IMR-90 (cell line): Measurements from ENCODE around the gene RAB36. TPM values are rescaled to one million over a fixed set of nuclear protein-coding genes. Genes with fewer than 3 reads are reported as not detected.

Source experiments
- ATAC-seq: fragments of 200-7000 bp; cut with Tn5 transposase; 2 replicates; pipeline ENCODE4 v1.9.1; 2020; ENCODE audit warnings: low read depth, mild to moderate bottlenecking, moderate library complexity
- BruUV-seq: library from RNA; stranded (reverse); fragments of 400-500 nt; replicated peaks from 2 replicates; lab custom pipeline; 2021; lab: Mats Ljungman, UMichigan
- CTCF ChIA-PET: fragments of 300-600 bp; formaldehyde crosslinking; extraction: SDS; loops from one replicate; lab custom pipeline; 2021; ENCODE audit warnings: antibody characterized with exemption; lab: Yijun Ruan, JAX
- POLR2A ChIA-PET: fragments of 300-600 bp; sonication (Branson Sonifier 250); formaldehyde crosslinking; loops from one replicate; lab custom pipeline; 2022; ENCODE audit warnings: antibody characterized with exemption; ENCODE audit not compliant: unreplicated experiment; lab: Charles Lee
- DNase-seq: peaks from one replicate; pipeline ENCODE4 v3.0.0; 2013
- H2AFZ ChIP-seq: replicated peaks from 2 replicates; pipeline ENCODE3; 2013; ENCODE audit warnings: low read length, mild to moderate bottlenecking; ENCODE audit not compliant: poor library complexity
- H2AK5ac ChIP-seq: 2 replicates; pipeline ENCODE4 v1.6.1; 2013; ENCODE audit warnings: low read depth, low read length, inconsistent platforms
- H2AK9ac ChIP-seq: replicated peaks from 2 replicates; pipeline ENCODE3; 2013; ENCODE audit warnings: mild to moderate bottlenecking, low read depth, low read length, moderate library complexity; ENCODE audit not compliant: poor library complexity
- H2BK120ac ChIP-seq: 2 replicates; pipeline ENCODE4 v1.6.1; 2013; ENCODE audit warnings: low read depth, low read length, inconsistent platforms
- H2BK15ac ChIP-seq: 3 replicates; pipeline ENCODE4 v1.6.1; 2013; ENCODE audit warnings: low read depth, low read length, inconsistent platforms
- H2BK20ac ChIP-seq: 2 replicates; pipeline ENCODE4 v1.6.1; 2013; ENCODE audit warnings: low read depth, mild to moderate bottlenecking, inconsistent platforms, low read length, moderate library complexity
- H2BK5ac ChIP-seq: 2 replicates; pipeline ENCODE4 v1.6.1; 2013; ENCODE audit warnings: mild to moderate bottlenecking, low read depth, low read length, inconsistent platforms; ENCODE audit not compliant: poor library complexity, severe bottlenecking
- H3K14ac ChIP-seq: replicated peaks from 2 replicates; pipeline ENCODE4 v1.6.1; 2013; ENCODE audit warnings: low read depth, low read length, inconsistent platforms
- H3K18ac ChIP-seq: 2 replicates; pipeline ENCODE4 v1.6.1; 2013; ENCODE audit warnings: low read depth, low read length, control low read depth
- H3K23ac ChIP-seq: 2 replicates; pipeline ENCODE4 v1.6.1; 2013; ENCODE audit warnings: low read depth, low read length, inconsistent platforms
- H3K27ac ChIP-seq: 2 replicates; pipeline ENCODE4 v1.5.1; 2013; ENCODE audit warnings: mild to moderate bottlenecking, control low read depth, low read length; ENCODE audit not compliant: insufficient read depth
- H3K27me3 ChIP-seq: 2 replicates; pipeline ENCODE4 v1.6.1; 2013; ENCODE audit warnings: low read length; ENCODE audit not compliant: control insufficient read depth, insufficient read depth
- H3K36me3 ChIP-seq: 2 replicates; pipeline ENCODE4 v1.6.1; 2013; ENCODE audit warnings: low read length, mixed read lengths; ENCODE audit not compliant: control insufficient read depth, insufficient read depth
- H3K4ac ChIP-seq: 2 replicates; pipeline ENCODE4 v1.6.1; 2013; ENCODE audit warnings: low read depth, low read length, inconsistent platforms
- H3K4me1 ChIP-seq: 2 replicates; pipeline ENCODE4 v1.6.1; 2013; ENCODE audit warnings: low read length, mixed read lengths; ENCODE audit not compliant: control insufficient read depth, insufficient read depth
- H3K4me2 ChIP-seq: 2 replicates; pipeline ENCODE4 v1.6.1; 2013; ENCODE audit warnings: low read depth, mild to moderate bottlenecking, control low read depth, low read length, moderate library complexity
- H3K4me3 ChIP-seq: 2 replicates; pipeline ENCODE4 v1.5.1; 2013; ENCODE audit warnings: low read depth, mild to moderate bottlenecking, control low read depth, low read length, moderate library complexity; ENCODE audit not compliant: insufficient read depth
- H3K56ac ChIP-seq: 2 replicates; pipeline ENCODE4 v1.6.1; 2013; ENCODE audit warnings: low read length, inconsistent platforms; ENCODE audit not compliant: insufficient read depth; ENCODE audit errors: extremely low read depth
- H3K79me1 ChIP-seq, 2 experiments: 2 replicates each; pipeline ENCODE4 v1.6.1; 2013; ENCODE audit warnings: low read length in 2 of 2, inconsistent platforms in 1 of 2, low read depth in 1 of 2
- H3K9ac ChIP-seq: 2 replicates; pipeline ENCODE4 v1.6.1; 2013; ENCODE audit warnings: low read depth, low read length, control low read depth
- H3K9me1 ChIP-seq: 2 replicates; pipeline ENCODE4 v1.6.1; 2013; ENCODE audit warnings: low read length, inconsistent platforms; ENCODE audit not compliant: insufficient read depth
- H3K9me3 ChIP-seq: 2 replicates; pipeline ENCODE4 v1.6.1; 2013; ENCODE audit warnings: low read length; ENCODE audit not compliant: control insufficient read depth, insufficient read depth
- H4K20me1 ChIP-seq: 2 replicates; pipeline ENCODE4 v1.6.1; 2013; ENCODE audit warnings: low read length, inconsistent platforms; ENCODE audit not compliant: insufficient read depth
- H4K5ac ChIP-seq: 2 replicates; pipeline ENCODE4 v1.6.1; 2013; ENCODE audit warnings: mild to moderate bottlenecking, low read depth, low read length, control low read depth
- H4K8ac ChIP-seq, 2 experiments: 2 replicates each; pipeline ENCODE4 v1.6.1; 2013; ENCODE audit warnings: low read depth in 2 of 2, low read length in 2 of 2, control low read depth in 1 of 2, inconsistent platforms in 1 of 2
- H4K91ac ChIP-seq: 2 replicates; pipeline ENCODE4 v1.6.1; 2013; ENCODE audit warnings: low read depth, low read length, inconsistent platforms; ENCODE audit not compliant: insufficient read depth
- BHLHE40 ChIP-seq: fragments of 150-350 bp; IDR thresholded peaks from 2 replicates; pipeline ENCODE4 v1.6.1; 2016; ENCODE audit warnings: mild to moderate bottlenecking, low read depth, low read length
- CEBPB ChIP-seq: IDR thresholded peaks from 2 replicates; pipeline ENCODE4 v1.6.1; 2012; ENCODE audit warnings: low read depth, low read length, improper control_type of control experiment
- CHD1 ChIP-seq: IDR thresholded peaks from 2 replicates; pipeline ENCODE4 v1.6.1; 2012; ENCODE audit warnings: low read depth, low read length, improper control_type of control experiment
- ELK1 ChIP-seq: fragments of 150-350 bp; IDR thresholded peaks from 2 replicates; pipeline ENCODE4 v1.6.1; 2016; ENCODE audit warnings: low read depth, mild to moderate bottlenecking, low read length, moderate library complexity, borderline replicate concordance
- FOS ChIP-seq: fragments of 150-350 bp; IDR thresholded peaks from 2 replicates; pipeline ENCODE4 v1.6.1; 2016; ENCODE audit warnings: low read depth, low read length
- MAFK ChIP-seq: IDR thresholded peaks from 2 replicates; pipeline ENCODE4 v1.6.1; 2012; ENCODE audit warnings: low read depth, low read length, improper control_type of control experiment
- MAZ ChIP-seq: IDR thresholded peaks from 2 replicates; pipeline ENCODE4 v1.6.1; 2012; ENCODE audit warnings: low read depth, mild to moderate bottlenecking, low read length, improper control_type of control experiment, moderate library complexity, borderline replicate concordance
- MXI1 ChIP-seq: IDR thresholded peaks from 2 replicates; pipeline ENCODE4 v1.6.1; 2012; ENCODE audit warnings: low read depth, mild to moderate bottlenecking, low read length, moderate library complexity, borderline replicate concordance
- NFE2L2 ChIP-seq: fragments of 150-350 bp; IDR thresholded peaks from 2 replicates; pipeline ENCODE4 v1.6.1; 2016; ENCODE audit warnings: low read depth, mild to moderate bottlenecking, low read length
- POLR2A ChIP-seq: IDR thresholded peaks from 2 replicates; pipeline ENCODE4 v1.6.1; 2012; ENCODE audit warnings: mild to moderate bottlenecking, low read depth, low read length
- RAD21 ChIP-seq: IDR thresholded peaks from 2 replicates; pipeline ENCODE4 v1.6.1; 2012; ENCODE audit warnings: low read length, improper control_type of control experiment
- RCOR1 ChIP-seq: IDR thresholded peaks from 2 replicates; pipeline ENCODE4 v1.6.1; 2012; ENCODE audit warnings: mild to moderate bottlenecking, low read length, improper control_type of control experiment; ENCODE audit not compliant: insufficient replicate concordance
- RFX5 ChIP-seq: IDR thresholded peaks from 2 replicates; pipeline ENCODE4 v1.8.0; 2012; ENCODE audit warnings: low read depth, mild to moderate bottlenecking, low read length, moderate library complexity
- SMC3 ChIP-seq: fragments of 150-350 bp; IDR thresholded peaks from 2 replicates; pipeline ENCODE4 v1.6.1; 2016; ENCODE audit warnings: low read depth, mild to moderate bottlenecking, antibody characterized with exemption, low read length, moderate library complexity
- WGBS, 2 experiments: methylation state at CpG; one replicate each; pipeline versions ENCODE4 v1.1.5 to v1.1.7; 2013; ENCODE audit warnings: missing lambda C conversion rate in 2 of 2; ENCODE audit not compliant: insufficient read length in 1 of 2; ENCODE audit errors: extremely low coverage in 2 of 2; 5-methylcytosine and 5-hydroxymethylcytosine counted together
- dilution Hi-C: fragments of 300-500 bp; cut with HindIII; formaldehyde crosslinking; loops from one replicate; pipeline ENCODE4 v1.14.3; 2018; ENCODE audit warnings: low sequenced_read_pairs; ENCODE audit not compliant: unreplicated experiment
- in situ Hi-C: fragments of 300-500 bp; cut with MboI; formaldehyde crosslinking; loops from 3 replicates; pipeline ENCODE4 v1.14.3; 2019; ENCODE audit warnings: low sequenced_read_pairs, inconsistent platforms, mixed read lengths
- intact Hi-C: fragments of 100-400 bp; cut with micrococcal nuclease; formaldehyde crosslinking; loops from 2 replicates; pipeline ENCODE4 v1.10.0; 2022
- polyA plus RNA-seq, 3 experiments: library from polyadenylated mRNA; depleted of rRNA; stranded (reverse); fragments of >200 nt; gene quantifications; 2 replicates each; pipeline ENCODE4 v1.2.3, GENCODE V29; 2012; ENCODE audit warnings: low replicate concordance in 1 of 3
- total RNA-seq: library from RNA; depleted of rRNA; stranded (reverse); fragments of >200 nt; gene quantifications from 2 replicates; pipeline ENCODE4 v1.2.3, GENCODE V29; 2012
- TF ChIP-seq, protein P1 (sequence below): fragments of 150-350 bp; IDR thresholded peaks from 2 replicates; pipeline ENCODE4 v1.6.1; 2017; ENCODE audit warnings: mild to moderate bottlenecking, antibody characterized with exemption, low read length, low read depth
- TF ChIP-seq, protein P2 (sequence below): conservative IDR thresholded peaks from 2 replicates; pipeline ENCODE4 v1.5.1; 2012; ENCODE audit warnings: mild to moderate bottlenecking, low read depth, low read length, improper control_type of control experiment

The RAB36 gene
- total and polyA plus RNA-seq, 2 of the 4 experiments (the other 2 are of a cell fraction), result 3.6 to 4.0 TPM

DNA sequence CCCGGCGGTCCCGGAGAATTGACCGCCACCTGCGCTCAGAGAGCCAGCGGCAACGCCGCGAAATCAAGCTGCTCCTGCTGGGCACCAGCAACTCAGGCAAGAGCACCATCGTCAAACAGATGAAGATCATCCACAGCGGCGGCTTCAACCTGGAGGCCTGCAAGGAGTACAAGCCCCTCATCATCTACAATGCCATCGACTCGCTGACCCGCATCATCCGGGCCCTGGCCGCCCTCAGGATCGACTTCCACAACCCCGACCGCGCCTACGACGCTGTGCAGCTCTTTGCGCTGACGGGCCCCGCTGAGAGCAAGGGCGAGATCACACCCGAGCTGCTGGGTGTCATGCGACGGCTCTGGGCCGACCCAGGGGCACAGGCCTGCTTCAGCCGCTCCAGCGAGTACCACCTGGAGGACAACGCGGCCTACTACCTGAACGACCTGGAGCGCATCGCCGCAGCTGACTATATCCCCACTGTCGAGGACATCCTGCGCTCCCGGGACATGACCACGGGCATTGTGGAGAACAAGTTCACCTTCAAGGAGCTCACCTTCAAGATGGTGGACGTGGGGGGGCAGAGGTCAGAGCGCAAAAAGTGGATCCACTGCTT is 49.4 kb upstream of the RAB36 start:
- H3K4ac ChIP-seq, result no peak overlapping the region
- H4K5ac ChIP-seq, result no peak overlapping the region
- H3K9me1 ChIP-seq, result no peaks in the 10 kb centered on the region
- H2AK5ac ChIP-seq, result no peak overlapping the region
- H3K4me2 ChIP-seq, result no peak overlapping the region
- H3K36me3 ChIP-seq, result no peaks in the 10 kb centered on the region
- no peak overlapping the region for H3K18ac ChIP-seq
- intact Hi-C loops, result no loop called here
- H3K27ac ChIP-seq, result no peak overlapping the region
- dilution Hi-C loops, result no loop called here
- no peak overlapping the region for H2BK15ac ChIP-seq
- no peak overlapping the region for H4K91ac ChIP-seq
- H3K9ac ChIP-seq, result no peak overlapping the region
- H2AFZ ChIP-seq, result no peak overlapping the region
- no peak overlapping the region for H2BK120ac ChIP-seq
- H3K4me3 ChIP-seq, result no peak overlapping the region
- no peaks in the 10 kb centered on the region for H3K9me3 ChIP-seq
- no TSS peak for BruUV-seq
- H2BK20ac ChIP-seq, result no peak overlapping the region
- H4K8ac ChIP-seq, result no peak overlapping the region
- no peaks in the 10 kb centered on the region; the same call in 1 of the 2 replicates for H4K20me1 ChIP-seq
- H3K4me1 ChIP-seq, result no peaks in the 10 kb centered on the region
- H2AK9ac ChIP-seq, result no peak overlapping the region
- no peak overlapping the region for H2BK5ac ChIP-seq
- H3K27me3 ChIP-seq, result no peaks in the 10 kb centered on the region; the same call in 1 of the 2 replicates
- H3K14ac ChIP-seq, result no peak overlapping the region
- H3K23ac ChIP-seq, result no peak overlapping the region
- ChIA-PET POLR2A (no interaction called here), CTCF (no interaction called here)
- H3K56ac ChIP-seq, result no peak overlapping the region
- WGBS, 2 experiments, result 92% methylated on average over 16 of the region's 45 CpGs; no CpG with 5 or more reads in 1 of the 2 experiments
- DNase-seq (no peak), ATAC-seq (no peak)
- TF ChIP-seq, protein P1, sequence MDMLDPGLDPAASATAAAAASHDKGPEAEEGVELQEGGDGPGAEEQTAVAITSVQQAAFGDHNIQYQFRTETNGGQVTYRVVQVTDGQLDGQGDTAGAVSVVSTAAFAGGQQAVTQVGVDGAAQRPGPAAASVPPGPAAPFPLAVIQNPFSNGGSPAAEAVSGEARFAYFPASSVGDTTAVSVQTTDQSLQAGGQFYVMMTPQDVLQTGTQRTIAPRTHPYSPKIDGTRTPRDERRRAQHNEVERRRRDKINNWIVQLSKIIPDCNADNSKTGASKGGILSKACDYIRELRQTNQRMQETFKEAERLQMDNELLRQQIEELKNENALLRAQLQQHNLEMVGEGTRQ, result no peak
- TF ChIP-seq SMC3, result no peak
- no peak for TF ChIP-seq RAD21
- no peak for TF ChIP-seq CEBPB
- TF ChIP-seq BHLHE40, result no peak
- no peak for TF ChIP-seq CHD1
- TF ChIP-seq, protein P2, sequence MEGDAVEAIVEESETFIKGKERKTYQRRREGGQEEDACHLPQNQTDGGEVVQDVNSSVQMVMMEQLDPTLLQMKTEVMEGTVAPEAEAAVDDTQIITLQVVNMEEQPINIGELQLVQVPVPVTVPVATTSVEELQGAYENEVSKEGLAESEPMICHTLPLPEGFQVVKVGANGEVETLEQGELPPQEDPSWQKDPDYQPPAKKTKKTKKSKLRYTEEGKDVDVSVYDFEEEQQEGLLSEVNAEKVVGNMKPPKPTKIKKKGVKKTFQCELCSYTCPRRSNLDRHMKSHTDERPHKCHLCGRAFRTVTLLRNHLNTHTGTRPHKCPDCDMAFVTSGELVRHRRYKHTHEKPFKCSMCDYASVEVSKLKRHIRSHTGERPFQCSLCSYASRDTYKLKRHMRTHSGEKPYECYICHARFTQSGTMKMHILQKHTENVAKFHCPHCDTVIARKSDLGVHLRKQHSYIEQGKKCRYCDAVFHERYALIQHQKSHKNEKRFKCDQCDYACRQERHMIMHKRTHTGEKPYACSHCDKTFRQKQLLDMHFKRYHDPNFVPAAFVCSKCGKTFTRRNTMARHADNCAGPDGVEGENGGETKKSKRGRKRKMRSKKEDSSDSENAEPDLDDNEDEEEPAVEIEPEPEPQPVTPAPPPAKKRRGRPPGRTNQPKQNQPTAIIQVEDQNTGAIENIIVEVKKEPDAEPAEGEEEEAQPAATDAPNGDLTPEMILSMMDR, result no peak
- TF ChIP-seq MAFK, result no peak
- no peak for TF ChIP-seq MAZ
- TF ChIP-seq FOS, result no peak
- no peak for TF ChIP-seq ELK1
- TF ChIP-seq POLR2A, result no peak
- TF ChIP-seq RCOR1, result no peak
- TF ChIP-seq MXI1, result no peak
- no peak for TF ChIP-seq NFE2L2
- no peak for TF ChIP-seq RFX5
- H3K79me1 ChIP-seq, result no peaks in the 10 kb centered on the region
- in situ Hi-C loops, result no loop called here
